Posterior cingulate gyrus (tissue), 11 donors: ENCODE data around the gene NME9.
A peak's percentile ranks its signal among the peaks of the same experiment; 100 is the strongest.

Experiments
- DNase-seq, 10 donors: peaks; one replicate each; pipeline versions ENCODE4 v3.0.0 to v3.0.0-alpha.2; 2020 to 2021; ENCODE audit warnings: mixed read lengths in 3 of 10
- intact Hi-C: fragments of 100-400 bp; cut with DNase I; formaldehyde crosslinking; loops from one replicate; pipeline ENCODE4 v1.15.1; 2023

Gene NME9

GRCh38 chr3:138364356-138365252 lies 35.0 kb upstream of the NME9 start:
- DNase-seq = peak in 1 of 10 donors; percentile 64
- intact Hi-C loops = no loop called here

DNA sequence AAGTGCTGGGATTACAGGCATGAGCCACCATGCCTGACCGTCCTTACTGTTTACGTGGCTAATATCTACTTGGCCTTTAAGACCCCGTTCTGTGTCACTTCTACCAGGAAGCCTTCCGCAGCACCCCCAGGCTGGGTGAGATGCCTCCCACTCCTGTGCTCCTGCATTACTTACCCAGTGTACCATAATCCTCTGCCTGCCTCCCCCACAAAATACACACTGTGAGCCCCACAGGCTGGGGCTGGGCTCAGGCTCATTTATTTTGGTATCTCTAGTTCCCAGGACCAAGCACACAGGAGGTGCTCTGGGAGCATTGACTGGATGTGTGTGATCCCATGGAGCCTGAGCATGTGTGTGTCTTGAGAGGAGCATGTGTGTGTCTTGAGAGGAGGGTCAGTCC lies 33.7 kb upstream of the NME9 start:
- DNase-seq = peak in 2 of 10 donors; percentile 64 to 68
- intact Hi-C loops = no loop called here

GRCh38 chr3:138362538-138362937 lies 32.9 kb upstream of the NME9 start:
- intact Hi-C loops = no loop called here
- DNase-seq = peak in 1 of 10 donors; percentile 81

- intact Hi-C loops = no loop called here
- DNase-seq = peak in 2 of 10 donors; percentile 70 to 81
These were observed 31.9 kb upstream of the NME9 start for GRCh38 chr3:138361561-138361971.

DNA sequence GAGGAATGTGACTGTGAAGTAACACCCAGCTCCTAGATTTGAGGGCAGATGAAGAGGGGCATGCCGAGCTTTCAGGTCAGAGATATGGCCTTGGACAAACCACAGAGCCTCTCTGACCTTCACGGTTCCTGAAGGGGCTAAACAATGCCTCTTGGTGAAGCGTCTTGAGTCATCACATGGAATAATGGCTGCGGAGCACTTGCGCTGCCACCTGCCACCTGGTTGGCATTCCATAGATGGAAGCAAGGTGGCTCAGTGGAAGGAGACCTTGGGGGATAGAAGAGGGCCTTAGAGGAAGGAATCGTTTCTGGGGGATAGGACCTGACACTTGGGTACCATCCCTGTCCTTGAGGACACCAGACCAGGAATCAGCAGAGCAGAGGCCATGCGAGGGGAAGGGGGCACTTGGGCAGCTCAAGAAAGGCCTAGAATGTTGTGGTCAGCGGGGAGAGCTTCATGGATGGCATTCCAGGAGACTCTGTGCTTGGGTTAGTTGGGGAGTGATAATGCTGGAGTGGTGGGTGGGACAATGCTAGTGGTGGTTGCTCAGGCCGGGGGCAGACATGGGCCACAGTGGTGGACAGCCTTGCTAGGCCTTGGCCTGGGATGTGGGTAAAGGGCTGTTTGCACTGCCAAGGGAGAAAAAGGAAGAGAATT lies 31.3 kb upstream of the NME9 start:
- DNase-seq = peak in 1 of 10 donors; percentile 19
- intact Hi-C loops = no loop called here

DNA sequence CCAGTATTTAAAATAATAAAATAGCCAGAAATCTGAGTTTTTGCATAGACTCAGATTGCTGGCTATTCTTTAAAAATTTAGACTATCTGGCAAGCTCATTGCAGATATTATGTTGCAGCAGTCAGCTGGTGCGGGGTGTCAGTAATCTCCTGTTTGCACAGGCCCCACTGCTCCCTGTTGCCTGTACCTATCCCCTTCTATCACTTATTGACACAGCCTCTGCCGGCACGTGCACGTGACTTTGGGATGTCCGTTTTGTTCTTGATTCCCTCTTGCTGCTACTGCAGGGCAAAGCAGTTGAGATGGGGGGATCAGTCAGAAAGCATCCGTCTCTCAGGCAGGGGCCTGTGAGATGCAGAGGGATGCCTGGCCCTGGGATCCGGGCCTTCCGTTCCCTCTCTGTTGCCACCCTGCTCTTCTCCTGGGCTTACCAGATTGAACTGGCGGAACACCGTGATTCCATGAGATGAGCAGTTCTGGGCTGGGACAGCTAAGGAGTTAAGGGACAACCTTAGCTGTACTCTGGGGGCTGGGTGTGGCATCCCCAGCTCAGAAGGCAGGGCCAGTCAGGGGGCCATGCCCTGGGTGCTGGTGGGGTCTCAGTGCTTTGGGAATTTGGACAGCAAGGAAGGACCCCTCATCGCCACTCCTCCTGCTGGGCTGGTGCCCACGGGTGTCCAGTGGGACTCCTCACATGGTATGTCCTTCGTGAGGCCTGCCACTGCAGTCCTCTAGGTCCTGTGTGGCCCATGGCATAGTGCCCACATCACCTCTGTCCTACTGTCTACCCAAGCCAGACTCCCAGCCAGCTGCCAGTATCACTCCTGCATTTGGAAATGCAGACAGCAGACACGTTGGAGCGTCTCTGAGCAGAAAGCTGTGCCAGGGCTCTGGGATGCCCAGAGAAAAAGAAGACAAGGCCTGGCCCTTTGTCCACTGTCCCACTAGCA lies 30.5 kb upstream of the NME9 start:
- intact Hi-C loops = no loop called here
- DNase-seq = peak in 1 of 10 donors; percentile 76

- peak in 2 of 10 donors; percentile 57 to 63 for DNase-seq
- intact Hi-C loops = no loop called here
These were observed 29.7 kb upstream of the NME9 start for GRCh38 chr3:138359148-138359918.

DNA sequence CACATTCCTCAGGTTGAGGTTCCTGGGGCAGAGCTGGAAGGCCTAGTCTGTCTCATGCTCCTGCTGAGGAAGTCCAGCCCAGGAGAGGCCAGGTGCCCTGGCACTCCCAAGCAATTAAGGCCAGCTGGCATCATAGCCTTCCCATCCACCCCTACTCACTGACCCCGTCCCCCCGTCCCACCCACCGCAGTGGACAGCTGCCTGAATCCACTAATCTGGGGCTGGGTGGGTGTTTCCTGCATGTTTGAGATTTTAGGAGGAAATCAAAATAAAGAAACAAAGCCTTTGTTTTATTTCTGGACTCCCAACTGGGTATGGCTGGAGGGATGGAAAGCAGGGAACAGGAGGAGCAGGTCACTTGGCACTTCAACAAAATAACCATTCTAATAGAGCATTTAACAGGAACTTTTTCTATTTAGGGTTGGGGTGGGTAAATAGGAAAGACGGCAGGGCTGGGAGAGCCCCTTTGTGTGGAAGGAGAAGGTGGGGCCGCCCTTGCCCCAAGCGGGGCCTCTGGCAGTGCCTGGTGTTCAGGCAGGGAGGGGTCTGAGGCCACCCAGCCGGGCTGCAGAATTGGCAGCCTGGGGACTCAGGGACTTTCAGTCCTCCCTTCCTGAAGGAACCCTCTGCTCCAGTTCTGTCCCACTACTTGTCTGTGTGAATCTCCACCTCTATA lies 27.2 kb upstream of the NME9 start:
- DNase-seq = peak in 3 of 10 donors; percentile 20 to 82 (median 78)
- intact Hi-C loops = no loop called here

DNA sequence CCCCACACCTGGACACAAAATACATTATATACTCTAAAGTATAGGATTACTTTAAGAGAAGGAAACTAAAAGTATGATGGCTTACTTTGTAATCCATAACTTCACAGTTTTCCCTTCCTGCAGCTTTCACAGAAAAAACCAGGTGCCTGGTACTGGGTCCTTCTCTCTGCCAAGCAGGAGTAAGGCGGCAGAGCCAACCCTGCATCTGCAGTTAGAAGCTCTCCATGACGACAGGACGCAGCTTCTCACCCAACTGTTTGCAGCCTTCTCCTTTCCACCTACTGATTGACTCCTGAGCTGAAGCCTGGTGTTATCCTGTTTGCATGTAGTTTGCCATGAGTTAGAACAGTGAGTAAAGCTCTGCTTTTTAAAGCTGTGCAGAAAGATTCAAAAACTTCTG lies 25.4 kb upstream of the NME9 start:
- peak in 1 of 10 donors; percentile 79 for DNase-seq
- intact Hi-C loops = no loop called here

DNA sequence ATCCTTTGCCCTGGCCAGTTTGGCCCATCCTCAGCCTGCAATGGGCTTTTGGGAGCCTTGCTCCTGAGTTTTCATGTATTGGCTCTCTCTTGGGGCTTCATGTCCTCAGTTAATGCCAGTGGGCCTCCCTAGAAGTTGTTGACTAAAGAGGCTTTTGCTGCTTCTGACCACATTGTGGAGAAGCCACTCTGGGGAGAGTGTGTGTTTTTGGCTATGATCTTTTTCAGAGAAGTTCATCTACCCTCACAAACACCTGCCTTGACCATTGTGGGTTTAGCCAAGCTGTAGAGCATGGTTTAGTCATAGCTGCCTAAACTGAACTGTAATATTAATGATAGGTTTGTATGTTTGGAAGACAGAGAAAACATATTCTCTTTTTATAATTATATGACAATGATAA lies 24.7 kb upstream of the NME9 start:
- intact Hi-C loops = no loop called here
- DNase-seq = no peak

GRCh38 chr3:138351916-138352550 lies 22.4 kb upstream of the NME9 start:
- DNase-seq = peak in 1 of 10 donors; percentile 59

DNA sequence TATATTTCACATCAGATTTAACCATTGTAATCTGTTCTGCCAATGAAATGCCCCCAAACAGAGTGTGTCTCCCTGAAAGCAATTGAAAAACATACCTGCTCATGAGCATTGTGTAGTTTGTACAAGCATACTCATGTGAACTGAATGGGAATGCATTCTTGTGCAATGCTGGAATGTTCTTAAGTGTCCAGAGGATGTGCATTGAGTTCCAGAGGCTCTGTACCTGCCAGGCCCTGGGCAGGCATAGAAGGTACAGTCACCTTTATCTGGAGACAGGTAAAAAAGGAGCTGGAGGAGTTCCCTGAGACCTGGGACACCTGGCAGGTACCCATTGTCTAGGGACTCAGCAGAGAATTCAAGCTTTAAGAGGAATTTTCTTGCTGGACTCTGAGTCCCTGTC lies 21.5 kb upstream of the NME9 start:
- peak in 1 of 10 donors; percentile 31 for DNase-seq
- intact Hi-C loops = no loop called here

More at GRCh38 chr3:138351916-138352550, 22.4 kb upstream of the NME9 start:
- intact Hi-C loops = no loop called here

DNA sequence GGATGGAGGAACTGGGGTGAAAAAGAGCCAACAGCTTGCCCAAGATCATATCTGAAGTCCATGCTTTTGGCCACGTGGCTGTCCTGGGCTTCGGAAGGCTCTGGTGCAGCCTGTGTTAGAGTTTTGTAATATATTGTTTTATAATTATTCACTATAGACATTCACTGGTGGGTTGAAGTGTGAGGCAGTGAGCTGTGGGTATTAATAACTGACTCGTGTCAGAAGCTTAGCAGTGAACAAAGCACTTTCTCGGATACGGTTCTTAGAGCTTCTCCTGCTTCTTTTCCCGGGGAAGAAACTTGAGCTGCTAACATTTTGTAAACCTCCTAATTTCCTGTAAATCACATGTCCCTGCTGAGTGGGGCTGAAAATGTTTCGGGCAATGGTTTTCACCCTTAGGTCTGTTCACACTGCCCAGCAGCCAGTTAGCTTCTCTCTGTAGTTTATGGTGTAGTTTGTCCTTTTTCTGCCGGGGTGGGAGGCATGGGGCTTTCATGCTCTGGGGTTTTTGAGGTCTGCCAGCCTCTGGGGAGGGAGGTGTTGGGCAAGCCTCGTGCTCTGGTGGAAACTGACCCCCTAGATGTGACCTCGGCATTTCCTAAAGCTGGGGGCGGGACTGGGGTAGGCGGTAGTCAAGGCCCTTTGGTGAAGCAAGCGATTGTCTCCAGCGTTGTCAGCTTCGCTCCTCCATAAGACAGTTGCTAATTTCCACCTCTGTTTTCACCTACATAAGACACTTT lies 20.4 kb upstream of the NME9 start:
- intact Hi-C loops = loop anchor here (5.0 to 10.0 kb wide), 2 partner anchors 32 to 165 kb away; partner anchors contain the start of gene ARMC8

DNA sequence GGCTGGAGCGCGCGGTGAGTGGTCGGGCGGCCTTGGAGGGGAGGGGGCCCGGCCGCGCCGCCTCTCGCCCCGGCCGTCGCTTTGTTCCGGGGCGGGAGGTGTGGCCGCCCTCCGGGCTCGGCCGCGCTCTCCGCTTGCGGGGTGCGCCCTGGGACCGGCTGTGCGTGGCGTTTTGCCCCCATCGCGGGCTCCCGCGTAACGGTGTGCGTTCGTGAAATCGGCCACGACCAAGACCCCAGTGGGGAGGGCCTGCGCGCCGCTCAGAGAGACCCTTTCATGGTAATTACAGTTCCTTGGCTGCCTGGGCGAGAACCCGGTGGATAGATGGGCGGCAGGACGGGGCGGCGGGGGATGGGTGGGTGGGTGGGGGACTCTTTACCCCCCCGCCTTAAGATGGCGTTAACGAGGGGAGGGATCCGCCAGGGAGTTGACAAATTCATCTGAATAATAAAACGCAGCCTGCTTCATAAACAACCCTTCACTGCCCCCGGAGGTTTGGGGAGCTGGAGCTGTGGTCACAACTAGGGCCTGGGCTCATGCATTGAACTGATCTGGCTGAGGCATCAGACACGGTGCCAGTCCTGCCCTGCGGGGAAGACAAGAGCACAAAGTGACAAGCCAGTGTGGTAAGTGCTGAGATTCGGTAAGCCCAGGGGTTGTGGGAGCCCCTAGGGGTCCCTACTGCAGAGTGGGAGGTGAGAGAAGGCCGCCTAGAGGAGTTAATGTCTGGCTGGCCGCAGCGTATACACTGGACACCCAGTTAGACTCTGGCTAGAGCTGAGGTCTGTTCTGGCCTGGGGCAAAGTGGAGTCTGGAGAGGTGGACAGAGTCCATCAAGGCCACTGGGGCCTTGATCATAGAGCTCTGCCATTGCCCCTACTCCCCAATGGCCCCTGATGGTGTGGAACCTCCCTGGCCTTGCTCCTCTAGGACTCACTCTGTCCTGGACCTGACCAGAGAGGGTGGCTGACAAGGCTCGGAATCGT lies 19.4 kb upstream of the NME9 start:
- intact Hi-C loops = loop anchor here (5.0 to 10.0 kb wide), 2 partner anchors 33 to 164 kb away; partner anchors contain the start of gene ARMC8
- peak in 2 of 10 donors; percentile 33 to 85 for DNase-seq

More for the DNA sequence above, 20.4 kb upstream of the NME9 start:
- DNase-seq = peak in 1 of 10 donors; percentile 66

GRCh38 chr3:138347960-138348753 lies 18.5 kb upstream of the NME9 start, which contains the start of gene MRAS:
MRAS (plus strand) TSS chr3:138348579; CDS start chr3:138372884, 24,305 bp downstream.
- intact Hi-C loops = loop anchor here (5.0 to 10.0 kb wide), 2 partner anchors 34 to 163 kb away; partner anchors contain the start of gene ARMC8

More at GRCh38 chr3:138347960-138348753, 18.5 kb upstream of the NME9 start, which contains the start of gene MRAS:
- DNase-seq = peak; percentile 52 to 93 (median 68)
